K562 (cell line): ENCODE measurements around the gene ARHGEF1. TPM values are rescaled to one million over a fixed set of nuclear protein-coding genes. Genes with fewer than 3 reads are reported as not detected.

Source experiments
- ATF4 ChIP-seq: fragments of 450-650 bp; formaldehyde crosslinking; IDR thresholded peaks from 2 replicates; pipeline ENCODE4 v1.4.0; 2022; ENCODE audit warnings: mild to moderate bottlenecking, moderate library complexity
- BCLAF1 ChIP-seq, 2 experiments: fragments of 450-650 bp in 1 of 2; IDR thresholded peaks; 2 replicates each; pipeline ENCODE4 v1.6.1; 2011 to 2017; ENCODE audit warnings: low read depth in 2 of 2, antibody characterized with exemption in 1 of 2, borderline replicate concordance in 1 of 2, low read length in 1 of 2, mild to moderate bottlenecking in 1 of 2, mixed read lengths in 1 of 2; ENCODE audit not compliant: control insufficient read depth in 1 of 2
- COPS2 ChIP-seq: fragments of 450-650 bp; conservative IDR thresholded peaks from 2 replicates; pipeline ENCODE4 v1.6.1; 2016; ENCODE audit warnings: mild to moderate bottlenecking, moderate library complexity
- CREB1 ChIP-seq, 2 experiments: sonication (generic) in 1 of 2; formaldehyde crosslinking in 1 of 2; IDR thresholded peaks; 2 replicates each; pipeline versions ENCODE4 v1.6.1 to v1.8.0; 2012 to 2022; ENCODE audit warnings: inconsistent platforms in 1 of 2, mild to moderate bottlenecking in 1 of 2, missing genetic modification reagents in 1 of 2, moderate library complexity in 1 of 2
- CTBP1 ChIP-seq: fragments of 450-650 bp; IDR thresholded peaks from 2 replicates; pipeline ENCODE4 v1.6.1; 2016; ENCODE audit warnings: borderline replicate concordance
- E4F1 ChIP-seq: fragments of 250-450 bp; sonication (Bioruptor Pico); IDR thresholded peaks from 2 replicates; pipeline ENCODE4 v1.5.0; 2021; ENCODE audit warnings: mild to moderate bottlenecking, borderline replicate concordance
- ELF1 ChIP-seq: fragments of 200-800 bp; sonication (Bioruptor generic); IDR thresholded peaks from 2 replicates; pipeline ENCODE4 v1.6.1; 2016; ENCODE audit warnings: missing genetic modification characterization, missing compliant biosample characterization
- HCFC1 ChIP-seq: IDR thresholded peaks from 2 replicates; pipeline ENCODE4 v1.6.1; 2012; ENCODE audit warnings: low read depth, low read length, improper control_type of control experiment
- IRF9 ChIP-seq: fragments of 450-650 bp; IDR thresholded peaks from 2 replicates; pipeline ENCODE4 v1.6.1; 2016; ENCODE audit warnings: missing biosample characterization, missing genetic modification characterization
- KAT7 ChIP-seq: sonication (generic); formaldehyde crosslinking; IDR thresholded peaks from 2 replicates; pipeline ENCODE4 v1.8.0; 2022; ENCODE audit warnings: missing genetic modification reagents, mild to moderate bottlenecking, borderline replicate concordance
- PHB2 ChIP-seq: fragments of 450-650 bp; IDR thresholded peaks from 2 replicates; pipeline ENCODE4 v1.6.1; 2017; ENCODE audit warnings: low read depth
- RCOR1 ChIP-seq, 2 experiments: IDR thresholded peaks; 2 replicates each; pipeline ENCODE4 v1.6.1; 2012; ENCODE audit warnings: low read depth in 2 of 2, low read length in 2 of 2, borderline replicate concordance in 1 of 2, improper control_type of control experiment in 1 of 2
- TGIF2 ChIP-seq: sonication (generic); formaldehyde crosslinking; IDR thresholded peaks from 2 replicates; pipeline ENCODE4 v1.8.1; 2022; ENCODE audit warnings: mild to moderate bottlenecking, missing genetic modification reagents, moderate library complexity
- ZNF3 ChIP-seq: fragments of 250-450 bp; sonication (Bioruptor Pico); IDR thresholded peaks from 2 replicates; pipeline ENCODE4 v1.5.0; 2021; ENCODE audit warnings: mild to moderate bottlenecking, moderate library complexity
- polyA plus RNA-seq, 8 experiments: library from polyadenylated mRNA; depleted of rRNA in 4 of 8; stranded (reverse) in 5 of 8; unstranded in 3 of 8; fragments of >200 nt; fragmentation: Nextera tagmentation in 2 of 8; fragmentation: Illumina TruSeq in 1 of 8; extraction: Ambion mirVana in 2 of 8; extraction: Trizol in 1 of 8; gene quantifications; 2 replicates each; pipeline versions ENCODE4 v1.2.1 to v1.2.3, GENCODE V29; 2011 to 2014; ENCODE audit warnings: inconsistent platforms in 1 of 8, missing spikeins in 1 of 8
- total RNA-seq, 7 experiments: library from RNA; depleted of rRNA in 6 of 7; stranded (reverse); fragments of >200 nt in 6 of 7; fragmentation: Illumina TruSeq in 2 of 7; extraction: Trizol in 2 of 7; gene quantifications; 2 replicates each; pipeline versions ENCODE4 v1.2.1 to v1.2.3, GENCODE V29; 2011 to 2021; ENCODE audit warnings: low replicate concordance in 1 of 7
- TF ChIP-seq, protein P1 (sequence below), 2 experiments: fragments of 450-650 bp in 1 of 2; sonication (generic) in 1 of 2; formaldehyde crosslinking in 1 of 2; IDR thresholded peaks in 1 of 2; conservative IDR thresholded peaks in 1 of 2; 2 replicates each; pipeline versions ENCODE4 v1.6.1 to v1.8.1; 2016 to 2023; ENCODE audit warnings: mild to moderate bottlenecking in 2 of 2, moderate library complexity in 2 of 2, inconsistent platforms in 1 of 2, missing genetic modification reagents in 1 of 2
- TF ChIP-seq, protein P2 (sequence below): fragments of 250-450 bp; sonication (Bioruptor Pico); IDR thresholded peaks from 2 replicates; pipeline ENCODE4 v1.8.0; 2022; ENCODE audit warnings: inconsistent platforms, mild to moderate bottlenecking, moderate library complexity, borderline replicate concordance

ARHGEF1 gene
- total and polyA plus RNA-seq, 9 of the 15 experiments (the other 6 are each of a cell fraction or from before 2014, with no cell fraction given), result 1.9 to 149 (median 29.8) TPM

GRCh38 chr19:41839211-41839610 lies 43.8 kb upstream of the ARHGEF1 start (continued):
- TF ChIP-seq, protein P1, sequence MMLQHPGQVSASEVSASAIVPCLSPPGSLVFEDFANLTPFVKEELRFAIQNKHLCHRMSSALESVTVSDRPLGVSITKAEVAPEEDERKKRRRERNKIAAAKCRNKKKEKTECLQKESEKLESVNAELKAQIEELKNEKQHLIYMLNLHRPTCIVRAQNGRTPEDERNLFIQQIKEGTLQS (IDR thresholded peaks at IDR 0.05), result peak; percentile 66; the same call in 1 of the 2 replicates
- TF ChIP-seq, protein P1 (CRISPR knock-in tag; conservative IDR thresholded peaks at IDR 0.05), result no peak
- TF ChIP-seq COPS2 (no peak), E4F1 (CRISPR knock-in tag) (no peak), ELF1 (no peak), RCOR1 (IDR thresholded peaks at IDR 0.05; ENCODE audit: borderline replicate concordance in 1 of 2, low read depth in 2 of 2, low read length in 2 of 2) (no peak), BCLAF1 (IDR thresholded peaks at IDR 0.05; ENCODE audit: borderline replicate concordance in 1 of 2, control insufficient read depth in 1 of 2, low read depth in 2 of 2, low read length in 1 of 2) (no peak), PHB2 (no peak), ATF4 (CRISPR knock-in tag) (0 out of 2 replicates have a peak, but pooled peaks have one; percentile 25), KAT7 (no peak), HCFC1 (no peak), IRF9 (tag) (no peak), TGIF2 (CRISPR knock-in tag) (no peak), CTBP1 (0 out of 2 replicates have a peak, but pooled peaks have one; percentile 19), CREB1 (IDR thresholded peaks at IDR 0.05) (no peak), CREB1 (CRISPR knock-in tag; IDR thresholded peaks at IDR 0.05) (no peak), ZNF3 (CRISPR knock-in tag) (no peak)
- TF ChIP-seq, protein P2, sequence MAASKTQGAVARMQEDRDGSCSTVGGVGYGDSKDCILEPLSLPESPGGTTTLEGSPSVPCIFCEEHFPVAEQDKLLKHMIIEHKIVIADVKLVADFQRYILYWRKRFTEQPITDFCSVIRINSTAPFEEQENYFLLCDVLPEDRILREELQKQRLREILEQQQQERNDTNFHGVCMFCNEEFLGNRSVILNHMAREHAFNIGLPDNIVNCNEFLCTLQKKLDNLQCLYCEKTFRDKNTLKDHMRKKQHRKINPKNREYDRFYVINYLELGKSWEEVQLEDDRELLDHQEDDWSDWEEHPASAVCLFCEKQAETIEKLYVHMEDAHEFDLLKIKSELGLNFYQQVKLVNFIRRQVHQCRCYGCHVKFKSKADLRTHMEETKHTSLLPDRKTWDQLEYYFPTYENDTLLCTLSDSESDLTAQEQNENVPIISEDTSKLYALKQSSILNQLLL (CRISPR knock-in tag), result no peak
- TF ChIP-seq, all 486 proteins: peak for 4
